Thoracic aorta endothelial cell (primary cell): ENCODE results near the gene FREM2. TPM values are rescaled to one million over a fixed set of nuclear protein-coding genes. Genes with fewer than 3 reads are reported as not detected.

Experiments used
- small RNA-seq: library from RNA; depleted of rRNA; stranded (forward); fragments of <200 nt; gene quantifications from one replicate; pipeline ENCODE3, GENCODE V24; 2012
- total RNA-seq: library from RNA; depleted of rRNA; stranded (reverse); fragments of >200 nt; gene quantifications from 2 replicates; pipeline ENCODE4 v1.2.3, GENCODE V29; 2012

The FREM2 gene, protein sequence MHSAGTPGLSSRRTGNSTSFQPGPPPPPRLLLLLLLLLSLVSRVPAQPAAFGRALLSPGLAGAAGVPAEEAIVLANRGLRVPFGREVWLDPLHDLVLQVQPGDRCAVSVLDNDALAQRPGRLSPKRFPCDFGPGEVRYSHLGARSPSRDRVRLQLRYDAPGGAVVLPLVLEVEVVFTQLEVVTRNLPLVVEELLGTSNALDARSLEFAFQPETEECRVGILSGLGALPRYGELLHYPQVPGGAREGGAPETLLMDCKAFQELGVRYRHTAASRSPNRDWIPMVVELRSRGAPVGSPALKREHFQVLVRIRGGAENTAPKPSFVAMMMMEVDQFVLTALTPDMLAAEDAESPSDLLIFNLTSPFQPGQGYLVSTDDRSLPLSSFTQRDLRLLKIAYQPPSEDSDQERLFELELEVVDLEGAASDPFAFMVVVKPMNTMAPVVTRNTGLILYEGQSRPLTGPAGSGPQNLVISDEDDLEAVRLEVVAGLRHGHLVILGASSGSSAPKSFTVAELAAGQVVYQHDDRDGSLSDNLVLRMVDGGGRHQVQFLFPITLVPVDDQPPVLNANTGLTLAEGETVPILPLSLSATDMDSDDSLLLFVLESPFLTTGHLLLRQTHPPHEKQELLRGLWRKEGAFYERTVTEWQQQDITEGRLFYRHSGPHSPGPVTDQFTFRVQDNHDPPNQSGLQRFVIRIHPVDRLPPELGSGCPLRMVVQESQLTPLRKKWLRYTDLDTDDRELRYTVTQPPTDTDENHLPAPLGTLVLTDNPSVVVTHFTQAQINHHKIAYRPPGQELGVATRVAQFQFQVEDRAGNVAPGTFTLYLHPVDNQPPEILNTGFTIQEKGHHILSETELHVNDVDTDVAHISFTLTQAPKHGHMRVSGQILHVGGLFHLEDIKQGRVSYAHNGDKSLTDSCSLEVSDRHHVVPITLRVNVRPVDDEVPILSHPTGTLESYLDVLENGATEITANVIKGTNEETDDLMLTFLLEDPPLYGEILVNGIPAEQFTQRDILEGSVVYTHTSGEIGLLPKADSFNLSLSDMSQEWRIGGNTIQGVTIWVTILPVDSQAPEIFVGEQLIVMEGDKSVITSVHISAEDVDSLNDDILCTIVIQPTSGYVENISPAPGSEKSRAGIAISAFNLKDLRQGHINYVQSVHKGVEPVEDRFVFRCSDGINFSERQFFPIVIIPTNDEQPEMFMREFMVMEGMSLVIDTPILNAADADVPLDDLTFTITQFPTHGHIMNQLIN (N-terminal part only)
- not detected in 2 replicates for total RNA-seq

GRCh38 chr13:38686577-38687245 is at the start of gene FREM2:
TSS of gene FREM2 (plus strand) at chr13:38687077. CDS start at chr13:38687345, 268 bp downstream.

Small RNA genes within 50 kb of the gene (small RNA-seq; reads per million reads assigned to genes)
- not detected for gene PLA2G12AP2
- gene RNU6-56P = not detected
